GM06990 (cell line): Measurements from ENCODE around the gene PC.

ENCODE experiments used
- DNase-seq: peaks from one replicate; pipeline ENCODE4 v3.0.0-alpha.2; 2011; ENCODE audit not compliant: insufficient read length; ENCODE audit errors: extremely low read depth
- H3K27me3 ChIP-seq: replicated peaks from 2 replicates; pipeline ENCODE4 v1.6.0; 2011; ENCODE audit warnings: low read length; ENCODE audit not compliant: control insufficient read depth, insufficient read depth
- H3K36me3 ChIP-seq: 2 replicates; pipeline ENCODE4 v1.5.1; 2011; ENCODE audit warnings: low read length; ENCODE audit not compliant: control insufficient read depth, insufficient read depth
- H3K4me3 ChIP-seq: replicated peaks from 2 replicates; pipeline ENCODE4 v1.5.1; 2011; ENCODE audit warnings: low read depth, mild to moderate bottlenecking, control low read depth, low read length
- TF ChIP-seq, protein P1 (sequence below): IDR thresholded peaks from 2 replicates; pipeline ENCODE4 v1.5.1; 2011; ENCODE audit warnings: low read length, control low read depth, mild to moderate bottlenecking, inconsistent platforms; ENCODE audit not compliant: insufficient read depth, poor library complexity, severe bottlenecking

The PC gene

DNA sequence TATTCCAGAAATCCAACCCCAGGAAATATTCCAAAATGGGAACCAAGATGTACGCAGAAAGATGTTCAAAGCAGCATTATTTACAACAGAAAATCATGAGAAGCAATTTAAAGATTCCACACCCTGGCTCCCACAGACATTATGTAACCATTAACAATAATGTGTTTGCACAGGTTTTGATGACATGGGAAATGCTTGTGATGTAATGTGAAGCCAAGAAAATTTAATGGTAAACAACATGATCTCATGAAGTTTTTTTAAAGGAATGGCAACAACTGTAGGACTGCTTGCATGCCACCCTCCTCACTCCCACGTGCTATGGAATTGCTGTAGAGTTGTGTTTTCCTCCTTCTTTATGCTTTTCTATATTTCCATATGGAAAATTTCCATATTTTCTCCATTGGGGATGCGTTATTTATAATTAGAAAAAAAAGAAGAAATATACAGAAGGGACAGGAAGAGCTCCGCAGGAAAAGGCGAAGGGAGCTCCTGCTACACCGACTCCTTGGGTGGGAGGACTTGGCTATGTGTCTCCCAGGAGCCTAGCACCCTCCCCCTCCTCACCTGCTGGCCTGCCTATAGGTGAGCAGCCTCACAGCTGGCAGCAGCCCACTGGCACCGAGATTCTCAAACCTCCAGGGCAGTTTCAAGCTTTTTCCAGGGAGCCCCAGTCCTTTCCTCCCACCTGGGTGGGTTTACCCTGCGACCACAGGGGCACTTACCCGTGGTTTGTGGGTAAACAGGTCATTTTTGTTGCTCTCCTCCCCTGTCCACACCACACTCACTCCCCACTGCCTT lies 80.4 kb downstream of the PC start:
- TF ChIP-seq, protein P1, sequence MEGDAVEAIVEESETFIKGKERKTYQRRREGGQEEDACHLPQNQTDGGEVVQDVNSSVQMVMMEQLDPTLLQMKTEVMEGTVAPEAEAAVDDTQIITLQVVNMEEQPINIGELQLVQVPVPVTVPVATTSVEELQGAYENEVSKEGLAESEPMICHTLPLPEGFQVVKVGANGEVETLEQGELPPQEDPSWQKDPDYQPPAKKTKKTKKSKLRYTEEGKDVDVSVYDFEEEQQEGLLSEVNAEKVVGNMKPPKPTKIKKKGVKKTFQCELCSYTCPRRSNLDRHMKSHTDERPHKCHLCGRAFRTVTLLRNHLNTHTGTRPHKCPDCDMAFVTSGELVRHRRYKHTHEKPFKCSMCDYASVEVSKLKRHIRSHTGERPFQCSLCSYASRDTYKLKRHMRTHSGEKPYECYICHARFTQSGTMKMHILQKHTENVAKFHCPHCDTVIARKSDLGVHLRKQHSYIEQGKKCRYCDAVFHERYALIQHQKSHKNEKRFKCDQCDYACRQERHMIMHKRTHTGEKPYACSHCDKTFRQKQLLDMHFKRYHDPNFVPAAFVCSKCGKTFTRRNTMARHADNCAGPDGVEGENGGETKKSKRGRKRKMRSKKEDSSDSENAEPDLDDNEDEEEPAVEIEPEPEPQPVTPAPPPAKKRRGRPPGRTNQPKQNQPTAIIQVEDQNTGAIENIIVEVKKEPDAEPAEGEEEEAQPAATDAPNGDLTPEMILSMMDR = no peak
- no peaks in the 10 kb centered on the region for H3K36me3 ChIP-seq
- no peak for DNase-seq
- no peaks in the 10 kb centered on the region for H3K27me3 ChIP-seq
- H3K4me3 ChIP-seq = no peak overlapping the region

GRCh38 chr11:66875378-66875777 lies 82.8 kb downstream of the PC start:
- DNase-seq = no peak
- H3K4me3 ChIP-seq = no peak overlapping the region
- TF ChIP-seq, protein P1 = no peak
- no peaks in the 10 kb centered on the region for H3K36me3 ChIP-seq
- H3K27me3 ChIP-seq = no peaks in the 10 kb centered on the region

DNA sequence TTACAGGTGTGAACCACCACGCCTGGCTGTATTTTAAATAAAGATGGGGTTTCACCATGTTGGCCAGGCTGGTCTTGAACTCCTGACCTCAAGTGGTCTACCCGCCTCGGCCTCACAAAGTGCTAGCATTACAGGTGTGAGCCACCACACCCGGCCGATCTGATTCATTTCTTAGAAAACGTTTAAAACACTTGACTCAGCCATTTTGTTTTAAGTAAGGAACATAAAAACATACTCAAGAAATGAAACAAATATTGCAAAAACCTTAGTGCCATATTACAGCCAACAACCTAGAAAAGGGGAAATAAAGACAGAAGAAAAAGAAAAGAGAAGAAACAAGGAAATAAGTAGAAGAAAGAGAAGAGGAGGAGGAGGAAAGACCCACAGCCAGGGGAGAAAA lies 84.0 kb downstream of the PC start:
- TF ChIP-seq, protein P1 = no peak
- Histone ChIP-seq H3K36me3 (no peaks in the 10 kb centered on the region; the same call in 1 of the 2 replicates), H3K27me3 (no peaks in the 10 kb centered on the region), H3K4me3 (no peak overlapping the region)
- no peak for DNase-seq

DNA sequence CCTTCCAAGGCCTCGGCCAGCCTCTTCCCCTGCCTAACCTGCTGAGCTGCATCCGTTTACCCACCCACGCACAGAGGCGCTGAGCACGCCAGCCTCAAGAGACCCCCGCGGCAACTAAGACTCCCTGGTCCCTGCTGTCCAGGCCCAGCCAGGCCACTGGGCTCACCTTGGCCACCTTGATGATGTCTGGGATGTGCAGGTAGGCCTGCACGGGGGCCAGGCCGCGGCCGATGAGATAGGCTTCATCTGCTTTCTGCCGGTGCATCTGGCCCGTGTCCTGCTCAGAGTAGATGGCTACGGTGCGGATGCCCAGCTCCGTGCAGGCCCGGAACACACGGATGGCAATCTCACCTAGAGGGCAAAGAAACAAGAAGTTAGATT lies 86.7 kb downstream of the PC start:
- Histone ChIP-seq H3K4me3 (no peak overlapping the region), H3K27me3 (no peaks in the 10 kb centered on the region), H3K36me3 (no peaks in the 10 kb centered on the region; the same call in 1 of the 2 replicates)
- DNase-seq = no peak
- TF ChIP-seq, protein P1 = no peak

- TF ChIP-seq, protein P1 = no peak
Observed at GRCh38 chr11:66870616-66871520, 87.3 kb downstream of the PC start.

More at GRCh38 chr11:66870616-66871520, 87.3 kb downstream of the PC start:
- H3K4me3 ChIP-seq = no peak overlapping the region
- H3K36me3 ChIP-seq = no peaks in the 10 kb centered on the region; the same call in 1 of the 2 replicates
- DNase-seq = no peak
- no peaks in the 10 kb centered on the region for H3K27me3 ChIP-seq
